SK-N-MC (cell line): ENCODE measurements around the gene LTO1.

Experiments used
- EZH2 ChIP-seq: fragments of 200-600 bp; sonication (generic); IDR thresholded peaks from one replicate; pipeline ENCODE4 v1.6.1; 2017; ENCODE audit warnings: antibody characterized with exemption
- POLR2AphosphoS5 ChIP-seq: IDR thresholded peaks from 2 replicates; pipeline ENCODE4 v1.6.1; 2012; ENCODE audit warnings: mild to moderate bottlenecking, low read depth, low read length, borderline replicate concordance

GRCh38 chr11:69680688-69681087, 5.5 kb upstream of the LTO1 start:
- TF ChIP-seq EZH2 (no peak), POLR2AphosphoS5 (no peak)
